Astrocyte (in vitro differentiated cells and primary cell): ENCODE results near the gene FAM167B.

Experiments used
- EZH2 ChIP-seq: IDR thresholded peaks from 2 replicates; pipeline ENCODE4 v1.6.1; 2012; ENCODE audit warnings: mild to moderate bottlenecking, low read length, inconsistent platforms; ENCODE audit not compliant: insufficient read depth
- TF ChIP-seq, protein P1 (sequence below): IDR thresholded peaks from 2 replicates; pipeline ENCODE4 v1.5.1; 2011; ENCODE audit warnings: low read depth, mild to moderate bottlenecking, inconsistent platforms, low read length, moderate library complexity; ENCODE audit not compliant: insufficient read depth

DNA sequence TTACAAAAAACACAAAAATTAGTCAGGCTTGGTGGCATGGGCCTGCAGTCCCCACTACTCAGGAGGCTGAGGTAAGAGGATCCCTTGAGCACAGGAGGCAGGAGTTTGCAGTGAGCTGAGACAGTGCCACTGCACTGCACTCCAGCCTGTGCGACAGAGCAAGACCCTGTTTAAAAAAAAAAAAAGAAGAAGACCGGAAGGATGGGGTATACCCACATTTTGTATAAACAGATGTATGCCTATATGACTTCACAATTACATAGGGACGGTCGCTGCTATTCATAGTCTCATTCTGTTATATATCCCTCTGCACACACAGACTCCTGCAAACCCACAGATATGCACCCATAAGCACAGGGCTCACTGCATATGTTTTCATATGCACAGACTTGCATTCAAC lies 16.7 kb downstream of the FAM167B start:
- no peak for TF ChIP-seq EZH2
- TF ChIP-seq, protein P1, sequence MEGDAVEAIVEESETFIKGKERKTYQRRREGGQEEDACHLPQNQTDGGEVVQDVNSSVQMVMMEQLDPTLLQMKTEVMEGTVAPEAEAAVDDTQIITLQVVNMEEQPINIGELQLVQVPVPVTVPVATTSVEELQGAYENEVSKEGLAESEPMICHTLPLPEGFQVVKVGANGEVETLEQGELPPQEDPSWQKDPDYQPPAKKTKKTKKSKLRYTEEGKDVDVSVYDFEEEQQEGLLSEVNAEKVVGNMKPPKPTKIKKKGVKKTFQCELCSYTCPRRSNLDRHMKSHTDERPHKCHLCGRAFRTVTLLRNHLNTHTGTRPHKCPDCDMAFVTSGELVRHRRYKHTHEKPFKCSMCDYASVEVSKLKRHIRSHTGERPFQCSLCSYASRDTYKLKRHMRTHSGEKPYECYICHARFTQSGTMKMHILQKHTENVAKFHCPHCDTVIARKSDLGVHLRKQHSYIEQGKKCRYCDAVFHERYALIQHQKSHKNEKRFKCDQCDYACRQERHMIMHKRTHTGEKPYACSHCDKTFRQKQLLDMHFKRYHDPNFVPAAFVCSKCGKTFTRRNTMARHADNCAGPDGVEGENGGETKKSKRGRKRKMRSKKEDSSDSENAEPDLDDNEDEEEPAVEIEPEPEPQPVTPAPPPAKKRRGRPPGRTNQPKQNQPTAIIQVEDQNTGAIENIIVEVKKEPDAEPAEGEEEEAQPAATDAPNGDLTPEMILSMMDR: no peak
